Measurements from ENCODE around the gene MALAT1.
A peak's percentile ranks its signal among the peaks of the same experiment; 100 is the strongest.

The MALAT1 gene

GRCh38 chr11:65501472-65502273 is 2.8 kb downstream of the MALAT1 start:
- peak overlapping the region; percentile 80 for H3K4me3 ChIP-seq (ENCODE audit: low read depth, low read length)
- TF ChIP-seq CTCF (conservative IDR thresholded peaks at IDR 0.05; ENCODE audit: low read depth, low read length) = no peak
- DNase-seq (ENCODE audit: low read depth) = peak; percentile 75

- no peak for DNase-seq (ENCODE audit: low read depth)
These were observed 3.4 kb downstream of the MALAT1 start for GRCh38 chr11:65502274-65502554.

GRCh38 chr11:65502555-65503367 is 3.9 kb downstream of the MALAT1 start:
- peak overlapping the region; percentile 80 for H3K4me3 ChIP-seq (ENCODE audit: low read depth, low read length)
- DNase-seq (ENCODE audit: low read depth) = peak; percentile 77
- TF ChIP-seq CTCF (conservative IDR thresholded peaks at IDR 0.05; ENCODE audit: low read depth, low read length) = no peak

More at GRCh38 chr11:65502274-65502554, 3.4 kb downstream of the MALAT1 start:
- no peak for TF ChIP-seq CTCF (conservative IDR thresholded peaks at IDR 0.05; ENCODE audit: low read depth, low read length)
- H3K4me3 ChIP-seq (ENCODE audit: low read depth, low read length) = peak overlapping the region; percentile 80

- no peak for TF ChIP-seq CTCF (conservative IDR thresholded peaks at IDR 0.05; ENCODE audit: low read depth, low read length)
- peak overlapping the region; percentile 80 for H3K4me3 ChIP-seq (ENCODE audit: low read depth, low read length)
- DNase-seq (ENCODE audit: low read depth) = peak; percentile 54
These were observed 4.6 kb downstream of the MALAT1 start for GRCh38 chr11:65503368-65503948.

GRCh38 chr11:65503949-65504673 is 5.3 kb downstream of the MALAT1 start:
- TF ChIP-seq CTCF (conservative IDR thresholded peaks at IDR 0.05; ENCODE audit: low read depth, low read length) = no peak
- H3K4me3 ChIP-seq (ENCODE audit: low read depth, low read length) = peak overlapping the region; percentile 80
- peak; percentile 78 for DNase-seq (ENCODE audit: low read depth)

GRCh38 chr11:65504674-65505465 is 6.0 kb downstream of the MALAT1 start:
- no peak for TF ChIP-seq CTCF (conservative IDR thresholded peaks at IDR 0.05; ENCODE audit: low read depth, low read length)

More at GRCh38 chr11:65504674-65505465, 6.0 kb downstream of the MALAT1 start:
- H3K4me3 ChIP-seq (ENCODE audit: low read depth, low read length) = peak overlapping the region; percentile 80
- peak; percentile 68 for DNase-seq (ENCODE audit: low read depth)
